Spleen (tissue), 7 donors: ENCODE data around the gene CLEC16A.

Experiments used
- CTCF ChIP-seq, 11 experiments: fragments of 200-600 bp in 7 of 11; fragments of 450-650 bp in 4 of 11; sonication (generic) in 4 of 11; IDR thresholded peaks in 8 of 11; conservative IDR thresholded peaks in 3 of 11; 1 replicate in 7 of 11; 2 replicates in 4 of 11; pipeline versions ENCODE4 v1.4.0 to v1.8.0; 2016 to 2021; ENCODE audit warnings: antibody characterized with exemption in 11 of 11, inconsistent platforms in 4 of 11, mild to moderate bottlenecking in 1 of 11
- POLR2A ChIP-seq, 3 donors: fragments of 450-650 bp; IDR thresholded peaks; one replicate each; pipeline ENCODE4 v1.5.1; 2017; ENCODE audit warnings: antibody characterized with exemption in 3 of 3, mild to moderate bottlenecking in 1 of 3
- donor health status: DM: no; HTN: no; CAD: no; lungs with moderate emphysema.
- donor health status: DM: no; HTN: no; CAD: no.
- donor health status: DM: no; HTN: no; CAD: no.

- TF ChIP-seq POLR2A (IDR thresholded peaks at IDR 0.05) (no peak), CTCF (IDR thresholded peaks at IDR 0.05 in 8 of 11, conservative IDR thresholded peaks at IDR 0.05 in 3 of 11) (peak; percentile 19 to 82 (median 71))
Measured at GRCh38 chr16:10971560-10971961, 27.2 kb downstream of the CLEC16A start.
